DND-41 (cell line): ENCODE data around the gene ZNF565.

ENCODE experiments used
- EZH2 ChIP-seq: IDR thresholded peaks from 3 replicates; pipeline ENCODE4 v1.6.1; 2012; ENCODE audit warnings: borderline replicate concordance, low read depth, mild to moderate bottlenecking, moderate library complexity, low read length, inconsistent platforms; ENCODE audit not compliant: severe bottlenecking
- TF ChIP-seq, protein P1 (sequence below): IDR thresholded peaks from 2 replicates; pipeline ENCODE4 v1.5.1; 2012; ENCODE audit warnings: borderline replicate concordance, low read length, moderate library complexity, mild to moderate bottlenecking; ENCODE audit not compliant: poor library complexity, severe bottlenecking; ENCODE audit errors: extremely low read depth

DNA sequence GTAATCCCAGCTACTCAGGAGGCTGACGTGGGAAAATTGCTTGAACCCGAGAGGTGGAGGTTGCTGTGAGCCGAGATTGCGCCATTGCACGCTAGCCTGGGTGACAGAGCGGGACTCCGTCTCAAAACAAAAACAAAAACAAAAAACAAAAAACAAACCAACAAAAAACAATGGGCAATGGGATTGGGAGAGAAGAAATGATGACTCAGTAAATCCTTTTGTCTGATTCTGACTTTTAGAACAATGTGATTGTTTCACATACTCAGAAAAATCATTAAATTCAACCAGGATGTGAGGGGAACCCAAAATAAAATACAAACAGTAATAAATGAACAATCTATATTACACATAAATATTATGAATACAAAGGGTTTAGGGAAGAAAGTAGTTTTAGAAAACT is 5.1 kb downstream of the ZNF565 start:
- TF ChIP-seq, protein P1, sequence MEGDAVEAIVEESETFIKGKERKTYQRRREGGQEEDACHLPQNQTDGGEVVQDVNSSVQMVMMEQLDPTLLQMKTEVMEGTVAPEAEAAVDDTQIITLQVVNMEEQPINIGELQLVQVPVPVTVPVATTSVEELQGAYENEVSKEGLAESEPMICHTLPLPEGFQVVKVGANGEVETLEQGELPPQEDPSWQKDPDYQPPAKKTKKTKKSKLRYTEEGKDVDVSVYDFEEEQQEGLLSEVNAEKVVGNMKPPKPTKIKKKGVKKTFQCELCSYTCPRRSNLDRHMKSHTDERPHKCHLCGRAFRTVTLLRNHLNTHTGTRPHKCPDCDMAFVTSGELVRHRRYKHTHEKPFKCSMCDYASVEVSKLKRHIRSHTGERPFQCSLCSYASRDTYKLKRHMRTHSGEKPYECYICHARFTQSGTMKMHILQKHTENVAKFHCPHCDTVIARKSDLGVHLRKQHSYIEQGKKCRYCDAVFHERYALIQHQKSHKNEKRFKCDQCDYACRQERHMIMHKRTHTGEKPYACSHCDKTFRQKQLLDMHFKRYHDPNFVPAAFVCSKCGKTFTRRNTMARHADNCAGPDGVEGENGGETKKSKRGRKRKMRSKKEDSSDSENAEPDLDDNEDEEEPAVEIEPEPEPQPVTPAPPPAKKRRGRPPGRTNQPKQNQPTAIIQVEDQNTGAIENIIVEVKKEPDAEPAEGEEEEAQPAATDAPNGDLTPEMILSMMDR, result no peak
- TF ChIP-seq EZH2, result no peak
